HG03571 (cell line): ENCODE data around the gene PDAP1.
"Not testable (repeated sequence)": the region's sequence is repeated elsewhere in the genome, so short reads cannot be mapped to it uniquely, and the experiment has no call there.

ENCODE experiments used
- ATAC-seq: cut with Tn5 transposase; IDR thresholded peaks from one replicate; pipeline ENCODE4 v1.9.1; 2021; ENCODE audit not compliant: unreplicated experiment

Gene PDAP1

GRCh38 chr7:99424932-99425730 is 16.7 kb upstream of the PDAP1 start:
- ATAC-seq, result no peak

GRCh38 chr7:99422625-99423024 is 14.2 kb upstream of the PDAP1 start:
- no peak for ATAC-seq

- no peak for ATAC-seq
These were observed 13.8 kb upstream of the PDAP1 start for GRCh38 chr7:99422186-99422585.

- no peak for ATAC-seq
These were observed 12.6 kb upstream of the PDAP1 start for GRCh38 chr7:99420986-99421385.

- ATAC-seq, result no peak
These were observed 11.8 kb upstream of the PDAP1 start for GRCh38 chr7:99420213-99420612.

GRCh38 chr7:99419323-99420021 is 11.1 kb upstream of the PDAP1 start:
- ATAC-seq, result no peak

GRCh38 chr7:99418260-99418659 is 9.9 kb upstream of the PDAP1 start:
- ATAC-seq, result no peak

- not testable (repeated sequence) for ATAC-seq
These were observed 7.2 kb upstream of the PDAP1 start for GRCh38 chr7:99415513-99416127.

GRCh38 chr7:99410635-99411034 is 2.2 kb upstream of the PDAP1 start:
- ATAC-seq, result no peak

- ATAC-seq, result no peak
These were observed 1.4 kb upstream of the PDAP1 start for GRCh38 chr7:99409806-99410205.

- no peak for ATAC-seq
These were observed 785 bp upstream of the PDAP1 start for GRCh38 chr7:99409192-99409572.

- ATAC-seq, result no peak
These were observed 472 bp downstream of the PDAP1 start for GRCh38 chr7:99407872-99408378.

GRCh38 chr7:99406557-99406956 is 1.8 kb downstream of the PDAP1 start:
- ATAC-seq, result no peak

- no peak for ATAC-seq
These were observed 3.4 kb downstream of the PDAP1 start for GRCh38 chr7:99404977-99405320.

GRCh38 chr7:99404235-99404976 is 4.0 kb downstream of the PDAP1 start:
- no peak for ATAC-seq

GRCh38 chr7:99403764-99404163 is 4.6 kb downstream of the PDAP1 start:
- no peak for ATAC-seq

- ATAC-seq, result no peak
These were observed 5.5 kb downstream of the PDAP1 start for GRCh38 chr7:99402854-99403253.

- ATAC-seq, result no peak
These were observed 8.8 kb downstream of the PDAP1 start for GRCh38 chr7:99399597-99399996.

GRCh38 chr7:99398891-99399445 is 9.4 kb downstream of the PDAP1 start:
- no peak for ATAC-seq

GRCh38 chr7:99397297-99397983 is 11.0 kb downstream of the PDAP1 start:
- no peak for ATAC-seq
